Psoas muscle (tissue), 8 donors: ENCODE measurements around the gene ZNF831. TPM values are rescaled to one million over a fixed set of nuclear protein-coding genes. Genes with fewer than 3 reads are reported as not detected.

Source experiments
- ATAC-seq, 4 donors: fragments of 200-7000 bp; cut with Tn5 transposase; one replicate each; pipeline ENCODE4 v1.9.1; 2020; ENCODE audit warnings: moderate library complexity in 3 of 4, mild to moderate bottlenecking in 2 of 4
- DNase-seq, 2 donors: peaks; one replicate each; pipeline ENCODE4 v3.0.0-alpha.2; 2020
- H3K27ac ChIP-seq: fragments of 200-600 bp; one replicate; pipeline ENCODE4 v1.8.0; 2022
- H3K27me3 ChIP-seq, 3 donors: fragments of 200-600 bp in 1 of 3; one replicate each; pipeline versions ENCODE4 v1.6.1 to v1.8.0; 2013 to 2022; ENCODE audit warnings: low read length in 2 of 3, mild to moderate bottlenecking in 2 of 3, moderate library complexity in 1 of 3; ENCODE audit not compliant: insufficient read depth in 3 of 3
- H3K36me3 ChIP-seq, 2 donors: fragments of 200-600 bp in 1 of 2; one replicate each; pipeline versions ENCODE4 v1.6.1 to v1.8.0; 2013 to 2022; ENCODE audit warnings: low read depth in 1 of 2, mild to moderate bottlenecking in 1 of 2, moderate library complexity in 1 of 2; ENCODE audit not compliant: insufficient read depth in 1 of 2
- H3K4me1 ChIP-seq: fragments of 200-600 bp; one replicate; pipeline ENCODE4 v1.8.0; 2022
- H3K4me3 ChIP-seq: fragments of 200-600 bp; one replicate; pipeline ENCODE4 v1.8.0; 2022; ENCODE audit warnings: mild to moderate bottlenecking
- H3K9me3 ChIP-seq: fragments of 200-600 bp; one replicate; pipeline ENCODE4 v1.8.0; 2022
- WGBS, 3 donors: extraction: QIAGEN DNeasy Blood & Tissue Kit; methylation state at CpG; one replicate each; pipeline versions ENCODE4 v1.1.6 to v1.1.7; 2013; 5-methylcytosine and 5-hydroxymethylcytosine counted together
- intact Hi-C, 2 donors: fragments of 100-400 bp; cut with DNase I; formaldehyde crosslinking; loops; one replicate each; pipeline versions ENCODE4 v1.11.0 to v1.14.2; 2022
- polyA plus RNA-seq, 3 donors: library from polyadenylated mRNA; stranded (reverse); fragments of 200-250 nt; gene quantifications; one replicate each; pipeline ENCODE4 v1.2.3, GENCODE V29; 2013
- total RNA-seq, 4 donors: library from RNA; stranded (reverse); fragmentation: NEBNext Ultra II Directional in 2 of 4; extraction: Animal tissue kit (Norgen Biotek cat#: 25700) in 2 of 4; gene quantifications; one replicate each; pipeline versions ENCODE4 v1.2.1 to v1.2.4, GENCODE V29; 2021 to 2023
- TF ChIP-seq, protein P1 (sequence below): fragments of 200-600 bp; IDR thresholded peaks from one replicate; pipeline ENCODE4 v1.8.0; 2022; ENCODE audit warnings: antibody characterized with exemption
- donor health status: healthy with polysubstance abuse.
- donor health status: DM: no; HTN: no; CAD: no; lungs with moderate emphysema.
- donor health status: Bipolar disorder and iron deficiency.
- donor health status: healthy.
- donor health status: DM: yes; HTN: yes; CAD: no.
- donor health status: DM: no; HTN: no; CAD: no.
- donor health status: DM: no; HTN: no; CAD: no.
- donor health status: DM: yes; HTN: yes; CAD: no.

ZNF831 gene
- total and polyA plus RNA-seq, 7 donors: 0.01 to 0.08 (median 0.03) TPM; not detected in 1

DNA sequence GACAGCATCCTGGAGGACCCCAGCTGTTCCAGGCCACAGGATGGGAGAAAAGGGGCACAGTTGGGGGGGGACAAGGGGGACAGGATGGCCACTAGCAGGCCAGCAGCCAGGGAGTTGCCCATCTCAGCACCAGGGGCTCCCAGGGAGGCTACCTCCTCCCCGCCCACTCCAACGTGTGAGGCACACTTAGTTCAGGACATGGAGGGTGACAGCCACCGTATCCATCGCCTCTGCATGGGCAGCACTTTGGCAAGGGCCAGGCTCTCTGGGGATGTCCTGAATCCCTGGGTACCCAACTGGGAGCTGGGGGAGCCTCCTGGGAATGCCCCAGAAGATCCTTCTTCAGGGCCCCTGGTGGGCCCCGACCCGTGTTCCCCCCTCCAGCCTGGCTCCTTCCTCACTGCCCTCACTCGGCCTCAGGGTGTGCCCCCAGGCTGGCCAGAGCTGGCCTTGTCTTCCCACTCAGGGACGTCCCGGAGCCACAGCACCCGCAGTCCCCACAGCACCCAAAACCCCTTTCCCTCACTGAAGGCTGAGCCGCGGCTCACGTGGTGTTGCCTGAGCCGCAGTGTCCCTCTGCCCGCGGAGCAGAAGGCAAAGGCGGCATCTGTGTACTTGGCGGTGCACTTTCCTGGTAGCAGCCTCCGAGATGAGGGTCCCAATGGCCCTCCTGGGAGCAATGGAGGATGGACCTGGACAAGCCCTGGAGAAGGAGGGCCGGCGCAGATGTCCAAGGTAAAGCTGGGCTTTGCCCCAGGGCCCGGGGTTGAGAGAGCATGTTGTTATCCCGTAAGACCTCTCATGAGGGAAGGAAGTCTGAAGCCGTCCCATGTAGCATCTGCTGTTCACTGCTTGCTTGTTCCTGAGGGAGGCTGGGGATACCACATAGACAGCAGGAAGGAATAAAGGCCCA, 30.7 kb downstream of the ZNF831 start:
- Histone ChIP-seq H3K27ac (no peak overlapping the region), H3K4me3 (no peak overlapping the region), H3K4me1 (no peaks in the 10 kb centered on the region), H3K36me3 (no peaks in the 10 kb centered on the region), H3K27me3 (peaks cover 0 to 11% (median 9%) of the 10 kb centered on the region in 3 donors), H3K9me3 (no peaks in the 10 kb centered on the region)
- TF ChIP-seq, protein P1, sequence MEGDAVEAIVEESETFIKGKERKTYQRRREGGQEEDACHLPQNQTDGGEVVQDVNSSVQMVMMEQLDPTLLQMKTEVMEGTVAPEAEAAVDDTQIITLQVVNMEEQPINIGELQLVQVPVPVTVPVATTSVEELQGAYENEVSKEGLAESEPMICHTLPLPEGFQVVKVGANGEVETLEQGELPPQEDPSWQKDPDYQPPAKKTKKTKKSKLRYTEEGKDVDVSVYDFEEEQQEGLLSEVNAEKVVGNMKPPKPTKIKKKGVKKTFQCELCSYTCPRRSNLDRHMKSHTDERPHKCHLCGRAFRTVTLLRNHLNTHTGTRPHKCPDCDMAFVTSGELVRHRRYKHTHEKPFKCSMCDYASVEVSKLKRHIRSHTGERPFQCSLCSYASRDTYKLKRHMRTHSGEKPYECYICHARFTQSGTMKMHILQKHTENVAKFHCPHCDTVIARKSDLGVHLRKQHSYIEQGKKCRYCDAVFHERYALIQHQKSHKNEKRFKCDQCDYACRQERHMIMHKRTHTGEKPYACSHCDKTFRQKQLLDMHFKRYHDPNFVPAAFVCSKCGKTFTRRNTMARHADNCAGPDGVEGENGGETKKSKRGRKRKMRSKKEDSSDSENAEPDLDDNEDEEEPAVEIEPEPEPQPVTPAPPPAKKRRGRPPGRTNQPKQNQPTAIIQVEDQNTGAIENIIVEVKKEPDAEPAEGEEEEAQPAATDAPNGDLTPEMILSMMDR: no peak
- WGBS, 3 donors: 87 to 91% (median 90%) methylated on average over 22 to 24 of the region's 24 CpGs
- DNase-seq: no peak
- ATAC-seq: no peak
- intact Hi-C loops: no loop called here

DNA sequence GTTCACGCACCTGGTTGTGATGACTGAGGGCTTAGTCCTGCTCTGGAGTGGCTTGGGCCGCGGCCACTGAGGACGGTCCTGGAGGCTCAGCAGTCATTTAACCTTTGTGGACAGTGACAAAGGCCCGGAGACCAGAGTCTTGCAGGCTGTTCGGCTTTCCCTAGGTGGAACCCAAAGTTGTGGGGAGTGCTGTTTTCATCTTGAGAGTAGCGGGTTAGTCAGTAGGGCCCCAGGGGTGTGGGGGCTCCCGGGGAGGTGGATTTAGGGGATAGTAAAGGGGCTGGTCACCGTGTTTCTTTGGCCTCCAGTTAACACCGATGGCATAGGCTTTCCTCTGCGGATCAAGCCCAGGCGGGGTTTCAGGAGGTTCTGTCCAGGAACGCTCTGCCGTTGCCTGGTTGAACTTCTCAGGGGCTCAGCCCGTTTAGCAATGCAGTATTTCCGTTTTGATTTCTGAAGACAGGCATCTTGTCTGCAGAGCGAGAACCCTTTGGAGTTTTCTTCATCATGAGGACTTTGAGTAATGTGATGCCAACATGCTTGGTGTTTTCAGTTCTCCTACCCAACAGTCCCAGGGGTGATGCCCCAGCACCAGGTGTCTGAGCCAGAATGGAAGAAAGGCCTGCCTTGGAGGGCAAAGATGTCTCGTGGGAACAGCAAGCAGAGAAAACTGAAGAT, 31.8 kb downstream of the ZNF831 start:
- 90 to 91% (median 91%) methylated on average over 18 of the region's 18 CpGs for WGBS, 3 donors
- TF ChIP-seq, protein P1: no peak
- DNase-seq: no peak
- ATAC-seq: no peak
- intact Hi-C loops: no loop called here
- Histone ChIP-seq H3K36me3 (no peaks in the 10 kb centered on the region), H3K27me3 (peaks cover 0 to 11% (median 9%) of the 10 kb centered on the region in 3 donors), H3K27ac (no peak overlapping the region), H3K4me1 (no peaks in the 10 kb centered on the region), H3K4me3 (no peak overlapping the region), H3K9me3 (peaks cover 10% of the 10 kb centered on the region)

DNA sequence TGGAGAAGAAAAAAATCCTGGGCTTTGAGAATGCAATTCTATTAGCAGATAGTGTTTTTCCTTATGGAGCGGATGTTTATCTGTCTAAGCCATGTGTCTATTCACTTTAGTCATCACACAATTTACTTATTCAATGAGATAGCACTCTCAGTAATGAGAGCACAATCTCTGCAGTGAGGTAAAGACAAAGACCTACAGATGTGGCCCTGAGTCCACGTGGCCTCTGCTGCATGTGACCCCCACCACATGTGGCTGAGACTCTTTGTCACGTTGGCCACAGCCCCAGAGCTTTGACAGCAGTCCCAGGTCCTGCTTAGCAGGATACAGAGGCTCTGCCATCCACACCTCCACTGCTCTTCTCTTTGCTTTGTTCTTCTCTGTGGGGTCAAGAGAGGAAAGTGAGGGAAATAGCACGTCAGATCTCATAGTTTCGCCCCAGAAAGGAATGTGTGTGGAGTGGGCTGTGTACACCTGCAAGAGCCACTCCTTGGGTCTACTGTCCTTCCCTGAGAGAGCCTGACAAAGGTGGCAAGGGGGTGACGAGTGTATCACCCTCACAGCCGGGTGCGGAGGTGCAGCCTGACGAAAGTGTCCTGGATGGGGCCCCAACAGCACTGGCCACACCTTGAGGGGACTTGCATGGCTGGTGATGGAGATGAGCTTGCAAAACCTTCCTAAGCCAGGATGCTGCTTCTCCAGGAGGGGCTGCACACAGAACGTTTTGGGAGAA, 40.7 kb downstream of the ZNF831 start:
- TF ChIP-seq, protein P1: no peak
- ATAC-seq (no peak), DNase-seq (no peak)
- peaks cover 11% of the 10 kb centered on the region for H3K9me3 ChIP-seq
- H3K4me3 ChIP-seq: no peak overlapping the region
- no peak overlapping the region for H3K27ac ChIP-seq
- intact Hi-C loops: no loop called here
- WGBS, 3 donors: 66 to 71% (median 66%) methylated on average over 10 of the region's 10 CpGs
- no peaks in the 10 kb centered on the region for H3K4me1 ChIP-seq
- H3K27me3 ChIP-seq: no peaks in the 10 kb centered on the region
- H3K36me3 ChIP-seq: no peaks in the 10 kb centered on the region

DNA sequence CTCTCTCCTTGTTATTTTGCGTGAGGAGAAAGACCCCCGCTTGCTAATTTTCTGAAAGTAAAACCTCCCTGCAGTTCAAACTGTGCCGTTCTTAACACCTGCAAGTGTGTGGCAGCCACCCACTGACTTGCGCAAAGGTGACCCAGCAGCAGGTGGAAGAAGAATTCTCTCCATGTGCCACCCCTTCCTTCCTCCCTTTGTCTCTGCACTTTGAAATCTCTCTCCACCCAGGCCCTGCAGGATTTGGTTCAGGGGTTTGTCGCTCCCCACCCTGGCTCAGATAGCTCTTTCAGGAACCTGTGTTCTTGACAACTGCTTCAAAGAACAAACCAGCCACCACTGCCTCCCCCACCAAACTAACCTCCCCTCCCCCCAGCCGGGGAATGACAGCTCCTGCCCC, 41.4 kb downstream of the ZNF831 start:
- Histone ChIP-seq H3K27ac (no peak overlapping the region), H3K4me3 (no peak overlapping the region), H3K4me1 (no peaks in the 10 kb centered on the region), H3K27me3 (no peaks in the 10 kb centered on the region), H3K9me3 (peaks cover 5% of the 10 kb centered on the region), H3K36me3 (no peaks in the 10 kb centered on the region)
- intact Hi-C loops: loop anchor here (5.0 kb wide), 2 partner anchors 118 to 333 kb away; no protein-coding TSS in a partner anchor
- ATAC-seq: no peak
- WGBS, 3 donors: 66 to 74% (median 73%) methylated on average over 6 of the region's 6 CpGs
- DNase-seq: no peak
- TF ChIP-seq, protein P1: no peak
